ENCODE results near the gene ZGPAT. TPM values are rescaled to one million over a fixed set of nuclear protein-coding genes. Genes with fewer than 3 reads are reported as not detected.

The ZGPAT gene
- polyA plus RNA-seq, 3 donors: 13.2 to 33.0 (median 30.7) TPM

DNA sequence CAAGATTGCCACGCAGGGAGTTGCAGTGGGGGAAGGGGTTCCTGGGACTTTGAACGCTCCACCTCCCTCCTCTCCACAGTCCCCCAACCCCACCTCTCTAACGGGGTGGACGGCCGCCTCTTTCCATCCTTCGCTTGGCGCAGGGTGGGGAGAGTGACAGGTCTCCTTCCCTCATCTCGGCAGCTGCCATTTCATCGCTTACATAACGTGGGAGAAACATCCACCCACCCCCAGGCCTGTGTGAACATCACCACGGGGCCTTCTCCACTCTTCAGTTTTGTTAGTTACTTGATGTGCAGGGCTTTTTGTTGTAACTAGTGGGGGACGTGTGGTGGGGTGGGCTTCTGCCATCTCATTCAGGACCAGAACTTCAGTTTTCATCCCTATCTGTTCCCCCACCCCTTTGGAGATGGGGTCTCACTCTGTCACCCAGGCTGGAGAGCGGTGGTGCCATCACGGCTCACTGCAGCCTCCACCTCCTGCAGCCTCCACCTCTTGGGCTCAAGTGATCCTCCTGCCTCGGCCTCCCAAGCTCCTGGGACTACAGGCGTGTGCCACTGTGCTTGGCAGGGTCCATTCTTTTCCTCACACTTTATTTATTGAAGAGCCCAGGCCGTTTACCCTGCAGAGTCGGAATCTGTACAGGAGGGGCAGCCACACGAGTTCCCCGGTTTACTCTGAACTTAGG lies 32.0 kb upstream of the ZGPAT start:
- no peak overlapping the region for H3K27ac ChIP-seq (ENCODE audit: low read depth, low read length)
- WGBS, 3 donors: 91 to 96% (median 96%) methylated on average over 20 of the region's 20 CpGs

DNA sequence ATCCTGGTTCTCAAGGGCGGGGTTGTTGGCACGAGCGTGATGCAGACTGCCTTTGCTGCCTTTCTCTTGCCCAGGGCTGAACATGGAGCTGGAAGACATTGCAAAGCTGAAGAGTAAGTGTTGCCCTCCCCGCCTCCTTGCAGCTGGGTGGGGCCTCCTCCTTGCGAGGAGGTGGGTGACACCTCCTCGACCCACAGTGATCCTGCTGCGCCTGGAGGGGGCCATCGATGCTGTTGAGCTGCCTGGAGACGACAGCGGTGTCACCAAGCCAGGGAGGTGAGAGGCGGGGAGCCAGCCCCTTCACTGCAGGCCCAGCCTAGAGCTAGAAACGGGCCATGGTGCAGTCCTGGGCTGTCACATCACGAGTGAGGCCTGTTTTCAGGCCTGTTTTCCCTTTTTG lies 29.8 kb upstream of the ZGPAT start:
- WGBS, 3 donors: 87 to 92% (median 89%) methylated on average over 13 of the region's 13 CpGs
- no peak overlapping the region for H3K27ac ChIP-seq (ENCODE audit: low read depth, low read length)

DNA sequence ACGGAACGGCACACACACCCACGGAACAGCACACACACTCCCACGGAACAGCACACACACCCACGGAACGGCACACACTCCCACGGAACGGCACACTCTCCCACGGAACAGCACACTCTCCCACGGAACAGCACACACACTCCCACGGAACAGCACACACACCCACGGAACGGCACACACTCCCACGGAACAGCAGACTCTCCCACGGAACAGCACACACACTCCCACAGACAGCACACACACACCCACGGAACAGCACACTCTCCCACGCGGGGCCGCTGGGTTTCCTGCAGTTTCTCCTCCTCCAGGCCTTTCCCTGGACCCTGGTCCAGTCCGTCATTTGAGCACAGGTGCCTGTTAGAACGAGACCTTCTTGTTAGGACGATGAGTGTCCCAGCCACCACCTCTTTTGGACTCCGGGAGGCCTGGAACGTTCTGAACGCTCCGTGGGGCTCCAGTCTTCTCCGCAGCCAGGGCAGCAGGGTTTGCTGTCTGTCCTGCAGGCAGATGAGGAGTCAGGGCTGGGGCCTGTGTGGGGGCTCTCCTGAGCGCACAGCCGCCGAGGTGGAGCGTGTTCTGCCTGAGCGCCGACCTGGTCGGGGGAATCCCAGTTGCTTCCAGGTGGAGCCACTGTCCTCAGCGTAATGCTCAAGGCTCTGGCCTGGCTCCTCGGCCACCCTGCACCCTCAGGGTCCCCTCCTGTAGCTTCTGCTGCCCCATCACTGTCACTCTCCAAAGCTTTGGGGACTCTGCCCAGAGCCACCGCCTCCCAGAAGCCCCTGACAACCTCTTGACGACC lies 29.0 kb upstream of the ZGPAT start:
- 85 to 91% (median 89%) methylated on average over 37 to 38 of the region's 38 CpGs for WGBS, 3 donors
- H3K27ac ChIP-seq (ENCODE audit: low read depth, low read length): no peak overlapping the region

DNA sequence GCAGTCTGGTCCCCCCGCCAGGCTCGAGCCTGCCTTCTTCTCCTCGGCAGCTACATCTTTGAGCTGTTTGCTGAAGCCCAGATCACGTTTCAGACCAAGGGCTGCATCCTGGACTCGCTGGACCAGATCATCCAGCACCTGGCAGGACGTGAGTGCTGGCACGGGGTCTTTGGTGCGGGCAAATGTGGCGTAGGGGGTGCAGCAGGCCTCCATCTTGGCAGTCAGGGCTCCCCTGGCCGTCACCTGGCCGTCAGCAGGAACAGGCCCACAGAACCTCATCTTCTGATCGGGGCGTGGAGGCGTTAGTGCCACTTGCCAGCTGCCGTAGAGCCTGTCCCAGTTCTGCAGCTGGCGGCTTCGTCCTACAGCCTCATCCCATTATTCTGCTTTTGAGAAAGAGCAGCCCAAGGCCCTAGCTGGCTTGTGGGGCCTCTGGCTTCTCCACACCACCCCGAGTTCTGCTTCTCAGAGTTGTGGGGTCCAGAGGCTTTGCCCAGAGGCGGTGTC lies 28.0 kb upstream of the ZGPAT start:
- 93 to 95% (median 94%) methylated on average over 19 of the region's 19 CpGs for WGBS, 3 donors
- no peak overlapping the region for H3K27ac ChIP-seq (ENCODE audit: low read depth, low read length)

DNA sequence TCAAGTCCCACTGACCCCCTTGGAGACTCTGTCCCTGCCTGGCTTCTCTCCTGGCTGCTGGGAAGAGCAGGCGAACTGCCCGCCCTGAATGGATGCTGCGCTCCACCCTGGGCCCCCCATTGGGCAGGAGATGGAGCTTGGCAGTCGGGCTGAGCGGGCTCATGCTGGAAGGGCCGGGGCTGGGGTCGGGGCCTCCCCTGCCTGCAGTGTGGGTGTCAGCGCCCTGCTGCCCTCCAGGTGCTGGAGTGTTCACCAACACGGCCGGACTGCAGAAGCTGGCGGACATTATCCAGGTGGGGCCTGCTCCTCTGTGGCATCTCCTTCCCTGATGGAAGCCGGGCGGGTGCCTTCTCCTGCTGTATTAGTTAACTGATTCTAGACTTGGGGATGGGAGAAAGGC lies 27.4 kb upstream of the ZGPAT start:
- 91 to 97% (median 96%) methylated on average over 13 of the region's 13 CpGs for WGBS, 3 donors

DNA sequence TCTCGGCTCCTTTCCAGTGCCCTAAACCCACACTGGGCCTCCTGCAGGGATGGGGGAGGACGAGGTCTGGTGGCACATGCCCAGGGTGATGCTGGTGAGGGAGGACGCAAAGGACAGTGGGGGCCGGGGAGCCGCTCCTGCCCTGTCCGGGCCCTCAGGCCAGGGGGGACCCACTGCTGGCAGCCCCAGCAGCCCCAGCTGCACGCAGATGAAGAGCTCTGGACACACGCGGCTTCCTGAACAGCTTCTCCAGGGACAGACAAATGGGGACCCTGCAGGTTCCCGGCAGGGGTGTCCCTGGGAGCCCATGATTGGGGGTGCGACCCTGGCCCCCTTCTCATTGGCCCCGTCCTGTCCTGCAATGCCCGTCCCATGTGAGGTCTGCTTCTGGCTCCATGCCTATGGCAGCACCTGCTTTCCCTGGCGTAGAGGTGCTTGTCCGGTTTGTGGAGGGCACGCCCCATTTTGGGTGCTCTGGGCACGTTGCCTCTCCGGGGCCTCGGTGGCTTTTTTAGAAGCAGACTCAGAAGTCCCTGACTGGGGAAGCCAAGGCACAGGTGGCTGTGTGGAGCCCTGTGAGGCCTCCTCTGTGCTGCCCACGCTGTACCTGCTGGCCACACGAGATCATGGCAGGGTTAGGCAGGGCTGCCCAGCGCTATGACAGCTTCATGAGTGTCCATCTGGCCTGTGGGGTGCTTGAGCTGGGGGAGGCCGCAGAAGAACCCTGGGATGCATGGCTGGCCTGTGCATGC lies 26.8 kb upstream of the ZGPAT start:
- WGBS, 3 donors: 93 to 97% (median 96%) methylated on average over 22 to 23 of the region's 23 CpGs
- H3K27ac ChIP-seq (ENCODE audit: low read depth, low read length): no peak overlapping the region

More for the DNA sequence above, 27.4 kb upstream of the ZGPAT start:
- H3K27ac ChIP-seq (ENCODE audit: low read depth, low read length): no peak overlapping the region

DNA sequence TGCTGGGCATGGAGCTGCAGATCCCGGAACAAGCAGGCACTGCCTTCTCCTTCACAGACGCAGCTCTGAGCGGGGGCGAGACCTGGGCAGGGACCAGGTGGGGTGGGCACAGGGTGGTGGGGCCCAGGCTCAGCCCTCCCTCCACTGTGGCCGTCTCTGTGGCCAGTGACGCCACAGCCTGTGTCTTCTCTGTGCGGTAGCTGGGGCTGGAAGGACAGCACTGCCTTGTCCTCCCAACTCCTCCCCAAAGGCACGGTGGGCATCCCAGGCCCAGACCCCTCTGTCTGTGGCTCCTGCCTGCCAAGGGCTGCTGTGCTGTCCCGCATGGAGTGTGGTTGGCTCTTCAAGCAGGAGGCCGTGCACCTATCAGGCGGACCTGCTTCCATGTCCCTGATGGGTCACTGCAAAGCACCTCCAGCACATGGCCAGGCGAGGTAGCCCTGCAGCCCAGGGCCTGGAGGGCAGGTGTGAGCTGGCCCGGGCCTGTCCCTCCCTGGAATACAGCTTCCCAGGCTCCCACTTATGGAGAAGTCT lies 26.2 kb upstream of the ZGPAT start:
- 93 to 97% (median 95%) methylated on average over 13 of the region's 13 CpGs for WGBS, 3 donors
- H3K27ac ChIP-seq (ENCODE audit: low read depth, low read length): peak overlapping the region; percentile 32

DNA sequence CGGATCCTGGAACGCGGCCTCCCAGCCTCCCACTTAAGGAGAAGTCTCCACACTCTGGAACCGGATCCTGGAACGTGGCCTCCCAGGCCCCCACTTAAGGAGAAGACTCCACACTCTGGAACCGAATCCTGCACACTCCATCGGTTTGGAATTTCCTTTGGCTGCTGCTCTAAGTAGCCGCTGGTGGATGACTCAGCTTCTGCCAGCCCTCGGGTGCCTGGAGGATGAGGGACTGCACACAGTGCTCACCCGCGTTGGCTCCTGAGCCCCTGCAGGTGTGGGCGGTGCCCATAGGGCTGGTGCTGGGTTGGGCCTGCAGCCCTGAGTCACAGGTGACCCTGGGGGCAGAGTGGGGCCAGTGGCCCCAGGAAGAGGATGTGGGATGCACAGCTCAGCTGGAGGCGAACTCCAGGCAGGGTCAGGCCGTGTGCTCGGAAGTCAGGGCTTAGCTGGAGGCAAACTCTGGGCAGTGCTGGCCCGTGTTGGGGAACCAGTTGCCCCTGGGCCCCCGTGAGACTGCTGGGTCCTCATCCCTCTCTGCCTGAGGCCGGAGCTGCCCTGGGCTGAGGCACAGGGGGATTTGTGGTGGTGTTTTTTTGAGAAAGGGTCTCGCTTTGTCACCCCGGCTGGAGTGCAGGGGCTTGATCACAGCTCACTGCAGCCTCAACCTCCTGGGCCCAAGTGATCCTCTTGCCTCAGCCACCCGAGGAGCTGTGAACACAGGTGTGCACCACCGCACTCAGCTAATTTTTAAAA lies 25.3 kb upstream of the ZGPAT start:
- no peak overlapping the region for H3K27ac ChIP-seq (ENCODE audit: low read depth, low read length)
- 43 to 84% (median 59%) methylated on average over 22 of the region's 22 CpGs for WGBS, 3 donors

DNA sequence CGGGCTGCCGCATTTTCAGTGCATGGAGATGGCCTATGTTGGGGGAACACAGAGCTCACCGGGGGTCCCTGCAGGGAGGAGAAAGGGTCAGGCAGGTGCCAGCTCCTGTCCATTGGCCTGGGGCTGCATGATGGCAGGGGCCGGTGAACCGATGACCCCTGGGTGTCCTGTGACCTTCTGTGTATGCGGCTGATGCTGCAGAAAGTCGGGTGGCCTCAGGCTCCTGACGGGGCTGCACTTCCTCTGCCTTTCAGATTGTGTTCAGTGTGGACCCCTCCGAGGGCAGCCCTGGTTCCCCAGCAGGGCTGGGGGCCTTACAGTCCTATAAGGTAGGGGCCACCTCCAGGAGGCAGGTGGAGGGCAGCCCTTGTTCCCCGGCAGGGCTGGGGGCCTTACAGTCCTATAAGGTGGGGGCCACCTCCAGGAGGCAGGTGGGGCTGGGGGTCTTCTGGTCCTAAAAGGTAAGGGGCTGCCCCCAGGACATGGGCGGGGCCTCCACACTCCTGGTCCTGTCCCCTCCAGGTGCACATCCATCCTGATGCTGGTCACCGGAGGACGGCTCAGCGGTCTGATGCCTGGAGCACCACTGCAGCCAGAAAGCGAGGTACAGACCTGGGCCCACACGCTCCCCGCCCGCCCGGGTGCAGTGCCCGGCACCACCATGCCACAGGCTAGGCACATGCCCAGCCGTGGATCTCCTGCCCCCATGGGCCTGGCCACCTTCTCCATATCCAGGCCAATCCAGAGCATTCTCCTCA lies 22.4 kb upstream of the ZGPAT start:
- H3K27ac ChIP-seq (ENCODE audit: low read depth, low read length): no peak overlapping the region

DNA sequence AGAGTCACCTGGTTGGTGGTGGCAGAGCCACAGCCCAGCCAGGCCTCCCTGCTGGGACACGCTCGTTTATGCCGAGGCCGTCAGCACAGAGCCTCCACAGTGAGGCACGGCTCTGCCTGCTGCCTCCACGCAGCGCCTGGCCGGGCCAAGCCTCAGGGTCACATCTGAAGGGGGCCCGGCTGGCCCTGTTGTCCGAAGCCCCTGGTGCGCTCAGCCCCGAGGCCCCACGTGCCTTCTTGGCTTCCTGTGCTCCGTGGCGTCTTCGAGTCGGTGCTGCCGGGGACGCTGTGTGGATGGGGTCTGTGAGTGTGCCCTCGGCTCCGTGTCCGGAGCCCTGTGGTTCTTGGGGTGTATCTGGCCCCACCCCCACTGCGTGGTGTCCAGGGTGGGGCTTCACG lies 21.7 kb upstream of the ZGPAT start:
- 81 to 87% (median 84%) methylated on average over 24 of the region's 24 CpGs for WGBS, 3 donors
- peak overlapping the region; percentile 86 for H3K27ac ChIP-seq (ENCODE audit: low read depth, low read length)

More for the DNA sequence above, 22.4 kb upstream of the ZGPAT start:
- 92 to 94% (median 93%) methylated on average over 21 of the region's 21 CpGs for WGBS, 3 donors

DNA sequence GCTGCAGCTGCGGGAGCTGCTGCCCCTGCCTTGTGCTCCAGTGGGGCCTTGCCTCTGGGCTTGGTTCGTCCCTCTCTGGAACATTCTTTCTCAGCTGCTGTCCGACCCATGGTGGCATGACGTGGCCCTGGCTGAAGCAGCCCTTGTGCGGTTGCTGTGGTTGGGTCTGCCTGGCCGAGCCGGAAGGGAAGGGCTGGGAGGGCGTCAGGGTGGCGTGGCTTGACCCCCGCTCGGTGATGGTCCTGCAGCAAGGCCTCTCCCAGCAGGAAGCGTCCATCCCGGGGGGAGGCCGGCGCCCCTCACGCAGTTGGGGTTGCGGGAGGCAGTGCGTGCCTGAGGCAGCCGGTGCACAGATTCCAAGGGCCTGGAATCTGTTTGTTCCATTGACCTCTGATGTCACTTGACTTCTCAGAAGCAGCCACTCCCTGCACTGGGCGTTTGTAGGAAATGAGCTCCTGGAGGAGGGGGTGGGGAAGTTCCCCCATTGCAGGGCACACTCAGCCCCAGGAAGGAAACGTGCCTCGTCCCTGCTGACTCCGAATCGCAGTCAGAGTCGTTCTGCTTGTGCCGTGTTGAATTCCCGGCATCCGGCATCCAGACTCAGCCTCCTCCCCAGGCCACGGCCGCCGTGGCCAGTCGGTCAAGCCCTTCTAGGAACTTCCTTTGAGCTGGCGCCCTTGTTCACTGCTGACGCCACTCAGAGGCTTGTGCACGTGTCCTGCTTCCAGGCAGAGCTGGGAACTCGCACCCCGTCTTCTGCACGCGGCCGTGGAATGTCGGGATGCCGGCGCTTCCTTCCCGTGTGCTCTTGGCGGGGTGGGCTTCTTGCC lies 21.1 kb upstream of the ZGPAT start:
- WGBS, 3 donors: 9 to 68% (median 16%) methylated on average over 44 to 45 of the region's 45 CpGs
- H3K27ac ChIP-seq (ENCODE audit: low read depth, low read length): peak overlapping the region; percentile 95

DNA sequence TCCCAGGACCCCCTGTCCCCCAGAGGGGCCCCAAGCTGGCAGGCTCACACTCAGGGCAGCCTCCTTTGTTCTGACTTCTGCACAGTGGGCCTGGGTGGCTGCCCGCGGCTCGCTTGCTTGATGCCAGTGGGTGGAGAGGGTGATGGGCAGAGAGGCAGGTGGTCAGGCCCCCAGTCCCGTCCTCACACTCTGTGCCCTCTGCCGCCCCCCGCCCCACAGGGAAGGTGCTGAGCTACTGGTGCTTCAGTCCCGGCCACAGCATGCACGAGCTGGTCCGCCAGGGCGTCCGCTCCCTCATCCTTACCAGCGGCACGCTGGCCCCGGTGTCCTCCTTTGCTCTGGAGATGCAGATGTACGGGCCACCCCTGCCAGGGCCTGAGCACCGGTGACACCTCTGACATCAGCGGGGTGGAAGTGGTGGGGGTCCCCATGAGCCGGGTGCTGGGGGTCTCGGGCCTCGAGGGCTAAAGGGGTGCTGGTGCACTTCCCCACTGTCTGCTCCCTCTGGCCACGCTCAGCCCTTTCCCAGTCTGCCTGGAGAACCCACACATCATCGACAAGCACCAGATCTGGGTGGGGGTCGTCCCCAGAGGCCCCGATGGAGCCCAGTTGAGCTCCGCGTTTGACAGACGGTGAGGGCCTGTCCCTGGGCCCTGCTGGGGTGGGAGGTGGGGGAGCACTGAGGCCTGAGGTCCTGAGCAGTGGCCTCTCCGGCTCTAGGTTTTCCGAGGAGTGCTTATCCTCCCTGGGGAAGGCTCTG lies 20.2 kb upstream of the ZGPAT start:
- WGBS, 3 donors: 84 to 90% (median 86%) methylated on average over 26 to 29 of the region's 29 CpGs
- peak overlapping the region; percentile 95 for H3K27ac ChIP-seq (ENCODE audit: low read depth, low read length)

DNA sequence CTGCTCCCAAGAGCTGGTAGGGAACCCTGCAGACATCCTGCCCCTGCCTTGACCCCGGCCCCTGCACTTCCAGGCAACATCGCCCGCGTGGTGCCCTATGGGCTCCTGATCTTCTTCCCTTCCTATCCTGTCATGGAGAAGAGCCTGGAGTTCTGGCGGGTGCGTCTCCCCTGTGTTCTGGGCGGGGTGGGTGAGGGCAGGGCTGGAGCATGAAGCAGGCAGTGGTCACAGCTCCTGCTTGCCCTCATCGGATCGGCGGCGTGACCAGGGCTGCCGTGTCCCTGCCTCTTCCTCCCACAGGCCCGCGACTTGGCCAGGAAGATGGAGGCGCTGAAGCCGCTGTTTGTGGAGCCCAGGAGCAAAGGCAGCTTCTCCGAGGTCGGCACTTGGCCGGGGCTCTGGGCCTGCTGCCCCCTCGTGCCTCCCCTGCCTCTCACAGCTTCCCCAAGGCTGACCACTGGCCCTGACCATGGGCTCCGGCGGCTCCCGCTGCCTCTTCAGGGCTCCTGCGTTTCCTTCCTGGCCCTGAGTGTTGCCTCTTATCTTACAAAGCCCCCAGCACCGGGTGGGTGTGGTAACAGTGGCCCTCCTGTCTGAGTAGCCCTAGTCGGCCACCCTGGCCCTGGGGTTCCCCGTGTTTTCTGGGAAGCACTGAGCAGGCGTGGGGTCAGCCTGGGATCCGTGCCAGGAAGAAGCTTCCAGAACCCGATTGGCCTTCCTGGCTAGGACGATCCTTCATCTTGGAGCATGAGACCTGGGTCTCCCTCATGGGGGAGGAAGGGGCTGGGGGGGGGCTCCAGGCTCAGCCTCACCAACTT lies 19.4 kb upstream of the ZGPAT start:
- WGBS, 3 donors: 67 to 78% (median 68%) methylated on average over 31 of the region's 31 CpGs
- H3K27ac ChIP-seq (ENCODE audit: low read depth, low read length): peak overlapping the region; percentile 95

DNA sequence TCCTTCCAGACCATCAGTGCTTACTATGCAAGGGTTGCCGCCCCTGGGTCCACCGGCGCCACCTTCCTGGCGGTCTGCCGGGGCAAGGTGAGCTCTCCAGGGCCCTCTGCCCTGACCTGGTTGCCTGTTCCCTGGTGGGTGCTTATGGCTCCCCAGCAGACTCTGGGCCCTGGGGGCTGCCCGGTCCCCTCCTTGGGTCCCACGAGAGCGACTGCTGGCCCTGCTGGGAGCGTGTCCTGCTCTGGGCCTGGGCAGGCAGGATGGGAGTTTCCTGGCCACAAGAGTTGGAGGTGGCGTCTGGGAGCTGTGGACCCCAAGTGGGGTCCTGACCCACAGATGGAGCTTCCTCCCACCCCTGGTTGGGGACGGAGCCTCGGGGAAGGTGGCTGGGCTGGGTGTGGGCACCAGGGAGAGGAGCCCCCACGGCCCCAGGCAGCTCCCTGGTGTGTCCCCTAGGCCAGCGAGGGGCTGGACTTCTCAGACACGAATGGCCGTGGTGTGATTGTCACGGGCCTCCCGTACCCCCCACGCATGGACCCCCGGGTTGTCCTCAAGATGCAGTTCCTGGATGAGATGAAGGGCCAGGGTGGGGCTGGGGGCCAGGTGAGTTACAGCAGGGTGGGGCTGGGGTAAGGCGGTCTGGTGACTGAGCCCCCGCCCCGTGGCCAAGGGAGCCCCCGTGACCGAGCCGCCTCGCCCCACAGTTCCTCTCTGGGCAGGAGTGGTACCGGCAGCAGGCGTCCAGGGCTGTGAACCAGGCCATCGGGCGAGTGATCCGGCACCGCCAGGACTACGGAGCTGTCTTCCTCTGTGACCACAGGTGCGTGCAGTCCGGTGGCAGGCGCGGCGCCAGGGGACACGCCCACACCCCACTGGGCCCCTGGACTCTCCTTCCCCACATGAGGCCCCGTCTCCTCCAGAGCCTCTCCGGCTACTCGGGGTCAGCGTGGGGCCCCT lies 18.5 kb upstream of the ZGPAT start:
- WGBS, 3 donors: 90 to 92% (median 92%) methylated on average over 44 of the region's 44 CpGs
- H3K27ac ChIP-seq (ENCODE audit: low read depth, low read length): no peak overlapping the region
